Glutamatergic neuron (in vitro differentiated cells): ENCODE measurements around the gene ACOXL. TPM values are rescaled to one million over a fixed set of nuclear protein-coding genes. Genes with fewer than 3 reads are reported as not detected.

Source experiments
- DNase-seq: peaks from one replicate; pipeline ENCODE4 v3.0.0; 2022
- H3K27ac Mint-ChIP-seq: one replicate; pipeline ENCODE4 v1.8.0; 2020; ENCODE audit warnings: mild to moderate bottlenecking, mixed read lengths, inconsistent platforms; ENCODE audit not compliant: unreplicated experiment
- H3K27me3 Mint-ChIP-seq: one replicate; pipeline ENCODE4 v1.8.0; 2020; ENCODE audit warnings: mild to moderate bottlenecking, moderate library complexity, mixed read lengths, inconsistent platforms; ENCODE audit not compliant: unreplicated experiment
- H3K36me3 Mint-ChIP-seq: one replicate; pipeline ENCODE4 v1.8.0; 2020; ENCODE audit warnings: mild to moderate bottlenecking, mixed read lengths, inconsistent platforms; ENCODE audit not compliant: unreplicated experiment
- H3K4me1 Mint-ChIP-seq: one replicate; pipeline ENCODE4 v1.8.0; 2020; ENCODE audit warnings: mild to moderate bottlenecking, low read depth, mixed read lengths, inconsistent platforms; ENCODE audit not compliant: unreplicated experiment
- H3K4me3 Mint-ChIP-seq: one replicate; pipeline ENCODE4 v1.8.0; 2020; ENCODE audit warnings: mild to moderate bottlenecking, mixed read lengths, inconsistent platforms; ENCODE audit not compliant: unreplicated experiment
- H3K9me3 Mint-ChIP-seq: one replicate; pipeline ENCODE4 v1.8.0; 2020; ENCODE audit warnings: mild to moderate bottlenecking, moderate library complexity, mixed read lengths, inconsistent platforms; ENCODE audit not compliant: unreplicated experiment
- CTCF ChIP-seq: fragments of 200-600 bp; sonication (generic); IDR thresholded peaks from one replicate; pipeline ENCODE4 v1.5.0; 2021; ENCODE audit not compliant: partially characterized antibody, unreplicated experiment
- total RNA-seq: library from RNA; stranded (reverse); fragmentation: NEBNext Ultra II Directional; extraction: Animal tissue kit (Norgen Biotek cat#: 25700); gene quantifications from one replicate; pipeline ENCODE4 v1.2.1, GENCODE V29; 2021; ENCODE audit not compliant: unreplicated experiment

ACOXL gene
- total RNA-seq, 1 donor from 2014 or later: 1.4 TPM

GRCh38 chr2:111017034-111017622 lies 284.8 kb downstream of the ACOXL start:
- TF ChIP-seq CTCF: no peak
- DNase-seq: no peak
- H3K4me1 Mint-ChIP-seq: no peaks in the 10 kb centered on the region
- no peaks in the 10 kb centered on the region for H3K9me3 Mint-ChIP-seq
- H3K27me3 Mint-ChIP-seq: peaks cover 4% of the 10 kb centered on the region
- H3K4me3 Mint-ChIP-seq: no peak overlapping the region
- H3K36me3 Mint-ChIP-seq: peaks cover 10% of the 10 kb centered on the region
- H3K27ac Mint-ChIP-seq: no peak overlapping the region

- Mint-ChIP-seq H3K27ac (no peak overlapping the region), H3K4me1 (no peaks in the 10 kb centered on the region), H3K4me3 (no peak overlapping the region), H3K27me3 (peaks cover 4% of the 10 kb centered on the region), H3K36me3 (peaks cover 6% of the 10 kb centered on the region), H3K9me3 (no peaks in the 10 kb centered on the region)
- DNase-seq: no peak
- no peak for TF ChIP-seq CTCF
These were observed 285.5 kb downstream of the ACOXL start for GRCh38 chr2:111017909-111018308.

- Mint-ChIP-seq H3K27ac (no peak overlapping the region), H3K27me3 (peaks cover 6% of the 10 kb centered on the region), H3K4me1 (no peaks in the 10 kb centered on the region), H3K4me3 (no peak overlapping the region), H3K36me3 (peaks cover 5% of the 10 kb centered on the region), H3K9me3 (peaks cover 3% of the 10 kb centered on the region)
- no peak for TF ChIP-seq CTCF
- no peak for DNase-seq
These were observed 287.0 kb downstream of the ACOXL start for GRCh38 chr2:111019381-111019780.

GRCh38 chr2:111022633-111023032 lies 290.3 kb downstream of the ACOXL start:
- peaks cover 3% of the 10 kb centered on the region for H3K9me3 Mint-ChIP-seq
- H3K36me3 Mint-ChIP-seq: peaks cover 5% of the 10 kb centered on the region
- no peaks in the 10 kb centered on the region for H3K4me1 Mint-ChIP-seq
- no peak overlapping the region for H3K4me3 Mint-ChIP-seq
- TF ChIP-seq CTCF: no peak
- no peak overlapping the region for H3K27ac Mint-ChIP-seq
- DNase-seq: no peak
- H3K27me3 Mint-ChIP-seq: peaks cover 6% of the 10 kb centered on the region

GRCh38 chr2:111024496-111024895 lies 292.1 kb downstream of the ACOXL start:
- no peak for TF ChIP-seq CTCF
- H3K9me3 Mint-ChIP-seq: peaks cover 3% of the 10 kb centered on the region
- H3K27ac Mint-ChIP-seq: no peak overlapping the region
- no peaks in the 10 kb centered on the region for H3K4me1 Mint-ChIP-seq
- peaks cover 4% of the 10 kb centered on the region for H3K27me3 Mint-ChIP-seq
- H3K4me3 Mint-ChIP-seq: no peak overlapping the region
- H3K36me3 Mint-ChIP-seq: peaks cover 5% of the 10 kb centered on the region
- DNase-seq: no peak
